Mesenchymal stem cell (in vitro differentiated cells and primary cell): ENCODE data around the gene SURF2.

Source experiments
- DNase-seq: peaks from one replicate; pipeline ENCODE4 v3.0.0-alpha.2; 2013
- H2AFZ ChIP-seq: one replicate; pipeline ENCODE4 v1.6.1; 2013; ENCODE audit warnings: low read depth, mild to moderate bottlenecking, control low read depth, inconsistent platforms, low read length, moderate library complexity
- H2AK5ac ChIP-seq: 2 replicates; pipeline ENCODE4 v1.6.1; 2013; ENCODE audit warnings: low read length, moderate library complexity, mild to moderate bottlenecking, inconsistent platforms; ENCODE audit not compliant: severe bottlenecking
- H2BK120ac ChIP-seq: one replicate; pipeline ENCODE4 v1.6.1; 2013; ENCODE audit warnings: low read depth, mild to moderate bottlenecking, inconsistent platforms, low read length, moderate library complexity
- H2BK12ac ChIP-seq, 2 experiments: one replicate each; pipeline ENCODE4 v1.6.1; 2013; ENCODE audit warnings: inconsistent platforms in 2 of 2, low read length in 2 of 2, mild to moderate bottlenecking in 2 of 2, moderate library complexity in 2 of 2, control low read depth in 1 of 2
- H2BK15ac ChIP-seq: one replicate; pipeline ENCODE4 v1.6.1; 2013; ENCODE audit warnings: mild to moderate bottlenecking, low read depth, inconsistent platforms; ENCODE audit not compliant: poor library complexity, severe bottlenecking
- H2BK5ac ChIP-seq: 2 replicates; pipeline ENCODE4 v1.6.1; 2013; ENCODE audit warnings: low read depth, mild to moderate bottlenecking, low read length, control low read depth, inconsistent platforms; ENCODE audit not compliant: poor library complexity, severe bottlenecking
- H3K14ac ChIP-seq, 2 experiments: one replicate each; pipeline ENCODE4 v1.6.1; 2013; ENCODE audit warnings: inconsistent platforms in 2 of 2, low read length in 2 of 2, control low read depth in 1 of 2, mild to moderate bottlenecking in 1 of 2, moderate library complexity in 1 of 2
- H3K18ac ChIP-seq, 2 experiments: one replicate each; pipeline ENCODE4 v1.6.1; 2013; ENCODE audit warnings: inconsistent platforms in 2 of 2, low read length in 2 of 2, control low read depth in 1 of 2, low read depth in 1 of 2, mild to moderate bottlenecking in 1 of 2
- H3K23ac ChIP-seq, 2 experiments: one replicate each; pipeline ENCODE4 v1.6.1; 2013; ENCODE audit warnings: inconsistent platforms in 2 of 2, low read length in 2 of 2, mild to moderate bottlenecking in 2 of 2, moderate library complexity in 2 of 2, control low read depth in 1 of 2
- H3K27ac ChIP-seq: 2 replicates; pipeline ENCODE4 v1.5.1; 2013; ENCODE audit warnings: mild to moderate bottlenecking, moderate library complexity, low read length, control low read depth, inconsistent platforms; ENCODE audit not compliant: poor library complexity, severe bottlenecking
- H3K27me3 ChIP-seq, 2 experiments: 2 replicates each; pipeline versions ENCODE4 v1.6.1 to v1.7.0; 2013; ENCODE audit warnings: low read length in 2 of 2, mild to moderate bottlenecking in 2 of 2, moderate library complexity in 2 of 2, control low read depth in 1 of 2, inconsistent platforms in 1 of 2; ENCODE audit not compliant: control insufficient read depth in 1 of 2, insufficient read depth in 1 of 2
- H3K36me3 ChIP-seq, 2 experiments: 2 replicates each; pipeline versions ENCODE4 v1.6.1 to v1.7.0; 2013; ENCODE audit warnings: low read length in 2 of 2, control low read depth in 1 of 2, inconsistent platforms in 1 of 2, low read depth in 1 of 2, mild to moderate bottlenecking in 1 of 2; ENCODE audit not compliant: insufficient read depth in 2 of 2, control insufficient read depth in 1 of 2
- H3K4ac ChIP-seq, 2 experiments: one replicate each; pipeline ENCODE4 v1.6.1; 2013; ENCODE audit warnings: inconsistent platforms in 2 of 2, low read length in 2 of 2, mild to moderate bottlenecking in 2 of 2, moderate library complexity in 2 of 2, control low read depth in 1 of 2, low read depth in 1 of 2
- H3K4me1 ChIP-seq: 2 replicates; pipeline ENCODE4 v1.6.1; 2013; ENCODE audit warnings: low read depth, low read length, control low read depth; ENCODE audit not compliant: control insufficient read depth, insufficient read depth
- H3K4me2 ChIP-seq: 2 replicates; pipeline ENCODE4 v1.6.1; 2013; ENCODE audit warnings: low read length, mild to moderate bottlenecking, inconsistent platforms; ENCODE audit not compliant: poor library complexity, severe bottlenecking
- H3K4me3 ChIP-seq, 2 experiments: 2 replicates each; pipeline versions ENCODE4 v1.5.1 to v1.7.0; 2013; ENCODE audit warnings: low read length in 2 of 2, mild to moderate bottlenecking in 2 of 2, control low read depth in 1 of 2, low read depth in 1 of 2; ENCODE audit not compliant: insufficient read depth in 1 of 2
- H3K79me1 ChIP-seq: replicated peaks from 2 replicates; pipeline ENCODE4 v1.6.1; 2013; ENCODE audit warnings: mild to moderate bottlenecking, control low read depth, low read length, inconsistent platforms; ENCODE audit not compliant: poor library complexity, severe bottlenecking
- H3K9ac ChIP-seq: 2 replicates; pipeline ENCODE4 v1.7.0; 2013; ENCODE audit warnings: mild to moderate bottlenecking, low read length, moderate library complexity
- H3K9me3 ChIP-seq: 2 replicates; pipeline ENCODE4 v1.7.0; 2013; ENCODE audit warnings: mild to moderate bottlenecking, low read length; ENCODE audit not compliant: control insufficient read depth
- H4K8ac ChIP-seq: one replicate; pipeline ENCODE4 v1.6.1; 2013; ENCODE audit warnings: inconsistent platforms, mild to moderate bottlenecking, low read length, moderate library complexity
- H4K91ac ChIP-seq: one replicate; pipeline ENCODE4 v1.6.1; 2013; ENCODE audit warnings: mild to moderate bottlenecking, low read length, inconsistent platforms
- WGBS: methylation state at CpG from one replicate; pipeline ENCODE4 v1.1.7; 2013; ENCODE audit warnings: mixed read lengths; 5-methylcytosine and 5-hydroxymethylcytosine counted together

The SURF2 gene

GRCh38 chr9:133393399-133393798, 37.0 kb downstream of the SURF2 start:
- Histone ChIP-seq H3K14ac (no peak overlapping the region), H4K91ac (no peak overlapping the region), H2AFZ (no peak overlapping the region), H3K27me3 (peaks cover 39 to 59% of the 10 kb centered on the region in 2 experiments), H3K4ac (no peak overlapping the region), H3K9me3 (no peaks in the 10 kb centered on the region), H3K18ac (no peak overlapping the region), H3K4me3 (no peak overlapping the region), H4K8ac (no peak overlapping the region), H2BK120ac (no peak overlapping the region), H2BK12ac (no peak overlapping the region), H2AK5ac (no peak overlapping the region), H3K4me2 (no peak overlapping the region), H2BK15ac (no peak overlapping the region), H3K9ac (no peak overlapping the region), H3K4me1 (no peaks in the 10 kb centered on the region), H3K23ac (no peak overlapping the region), H2BK5ac (no peak overlapping the region), H3K36me3 (no peaks in the 10 kb centered on the region), H3K27ac (no peak overlapping the region), H3K79me1 (no peaks in the 10 kb centered on the region)
- no peak for DNase-seq
- 85% methylated on average over 3 of the region's 3 CpGs for WGBS

- Histone ChIP-seq H4K91ac (no peak overlapping the region), H3K9ac (no peak overlapping the region), H3K79me1 (no peaks in the 10 kb centered on the region), H2BK5ac (no peak overlapping the region), H3K36me3 (peaks cover 0 to under 1% of the 10 kb centered on the region in 2 experiments), H3K4ac (no peak overlapping the region), H3K14ac (no peak overlapping the region), H3K4me3 (no peak overlapping the region), H3K23ac (no peak overlapping the region), H2AK5ac (no peak overlapping the region), H2BK120ac (no peak overlapping the region), H2BK12ac (no peak overlapping the region), H3K4me1 (no peaks in the 10 kb centered on the region), H3K9me3 (no peaks in the 10 kb centered on the region), H4K8ac (no peak overlapping the region), H3K27ac (no peak overlapping the region), H3K18ac (no peak overlapping the region), H2AFZ (no peak overlapping the region), H3K27me3 (peaks cover 39 to 59% of the 10 kb centered on the region in 2 experiments), H3K4me2 (no peak overlapping the region), H2BK15ac (no peak overlapping the region)
- WGBS: 56% methylated on average over 8 of the region's 8 CpGs
- no peak for DNase-seq
Observed at GRCh38 chr9:133394687-133395271, 38.4 kb downstream of the SURF2 start.

GRCh38 chr9:133396952-133397351, 40.6 kb downstream of the SURF2 start:
- Histone ChIP-seq H3K4me3 (no peak overlapping the region), H3K14ac (no peak overlapping the region), H2BK12ac (no peak overlapping the region), H2BK5ac (no peak overlapping the region), H3K36me3 (peaks cover 0 to 17% of the 10 kb centered on the region in 2 experiments), H2BK15ac (no peak overlapping the region), H2AK5ac (no peak overlapping the region), H2AFZ (no peak overlapping the region), H3K4me2 (no peak overlapping the region), H3K27me3 (peaks cover 39 to 50% of the 10 kb centered on the region in 2 experiments), H4K8ac (no peak overlapping the region), H3K9ac (no peak overlapping the region), H3K23ac (no peak overlapping the region), H3K9me3 (no peaks in the 10 kb centered on the region), H2BK120ac (no peak overlapping the region), H4K91ac (no peak overlapping the region), H3K4me1 (no peaks in the 10 kb centered on the region), H3K18ac (no peak overlapping the region), H3K4ac (no peak overlapping the region), H3K27ac (no peak overlapping the region), H3K79me1 (no peaks in the 10 kb centered on the region)
- peak; percentile 33 for DNase-seq
- 31% methylated on average over 14 of the region's 14 CpGs for WGBS

GRCh38 chr9:133397370-133397769, 41.0 kb downstream of the SURF2 start:
- Histone ChIP-seq H4K91ac (no peak overlapping the region), H2BK15ac (no peak overlapping the region), H3K4me2 (no peak overlapping the region), H3K4me3 (no peak overlapping the region), H3K9ac (no peak overlapping the region), H2AFZ (no peak overlapping the region), H3K27me3 (peaks cover 39 to 50% of the 10 kb centered on the region in 2 experiments), H3K79me1 (no peaks in the 10 kb centered on the region), H3K27ac (no peak overlapping the region), H3K36me3 (peaks cover 4 to 21% of the 10 kb centered on the region in 2 experiments), H3K18ac (no peak overlapping the region), H3K14ac (no peak overlapping the region), H3K23ac (no peak overlapping the region), H3K4me1 (no peaks in the 10 kb centered on the region), H2BK5ac (no peak overlapping the region), H3K4ac (no peak overlapping the region), H3K9me3 (no peaks in the 10 kb centered on the region), H2AK5ac (no peak overlapping the region), H2BK12ac (no peak overlapping the region), H2BK120ac (no peak overlapping the region), H4K8ac (no peak overlapping the region)
- WGBS: 84% methylated on average over 6 of the region's 6 CpGs
- DNase-seq: no peak
